NCI-H446 (cell line): ENCODE data around the gene DDX46.
"Not testable (repeated sequence)": the region's sequence is repeated elsewhere in the genome, so short reads cannot be mapped to it uniquely, and the experiment has no call there.

Experiments used
- DNase-seq, 2 experiments: peaks; one replicate each; lab custom pipeline; 2025; lab: John Stamatoyannopoulos, UW

The DDX46 gene

GRCh38 chr5:134844252-134844651, 85.7 kb downstream of the DDX46 start:
- no peak for DNase-seq

GRCh38 chr5:134845335-134845851, 86.8 kb downstream of the DDX46 start:
- DNase-seq: no peak

- DNase-seq: peak; percentile 89 to 97
Measured at GRCh38 chr5:134845852-134846640, 87.5 kb downstream of the DDX46 start, which contains the start of gene C5orf24. C5orf24 (plus strand) TSS chr5:134845968; CDS start chr5:134854901, 8,933 bp downstream.

- DNase-seq: no peak
Measured at GRCh38 chr5:134846641-134846960, 88.0 kb downstream of the DDX46 start.

GRCh38 chr5:134849434-134849933, 90.9 kb downstream of the DDX46 start:
- DNase-seq: not testable (repeated sequence)

- peak in 1 of 2 experiments; percentile 20 for DNase-seq
Measured at GRCh38 chr5:134851307-134851923, 92.8 kb downstream of the DDX46 start.

GRCh38 chr5:134856465-134856864, 97.9 kb downstream of the DDX46 start:
- not testable (repeated sequence) for DNase-seq

- no peak for DNase-seq
Measured at GRCh38 chr5:134857401-134857800, 98.8 kb downstream of the DDX46 start.

GRCh38 chr5:134864707-134865106, 106.1 kb downstream of the DDX46 start:
- DNase-seq: no peak

GRCh38 chr5:134873494-134873893, 114.9 kb downstream of the DDX46 start:
- DNase-seq: peak in 1 of 2 experiments; percentile 15

- peak; percentile 49 to 87 for DNase-seq
Measured at GRCh38 chr5:134873987-134874830, 115.6 kb downstream of the DDX46 start, which contains the start of gene TXNDC15. TXNDC15 (plus strand) TSS chr5:134874371; CDS start chr5:134874428, 57 bp downstream.

GRCh38 chr5:134874831-134875655, 116.5 kb downstream of the DDX46 start:
- peak; percentile 33 to 50 for DNase-seq

- no peak for DNase-seq
Measured at GRCh38 chr5:134877159-134877558, 118.6 kb downstream of the DDX46 start.

GRCh38 chr5:134878403-134878802, 119.8 kb downstream of the DDX46 start:
- no peak for DNase-seq

GRCh38 chr5:134879456-134879855, 120.9 kb downstream of the DDX46 start:
- DNase-seq: peak in 1 of 2 experiments; percentile 5
